ENCODE results near the gene KLF3.

Gene KLF3

DNA sequence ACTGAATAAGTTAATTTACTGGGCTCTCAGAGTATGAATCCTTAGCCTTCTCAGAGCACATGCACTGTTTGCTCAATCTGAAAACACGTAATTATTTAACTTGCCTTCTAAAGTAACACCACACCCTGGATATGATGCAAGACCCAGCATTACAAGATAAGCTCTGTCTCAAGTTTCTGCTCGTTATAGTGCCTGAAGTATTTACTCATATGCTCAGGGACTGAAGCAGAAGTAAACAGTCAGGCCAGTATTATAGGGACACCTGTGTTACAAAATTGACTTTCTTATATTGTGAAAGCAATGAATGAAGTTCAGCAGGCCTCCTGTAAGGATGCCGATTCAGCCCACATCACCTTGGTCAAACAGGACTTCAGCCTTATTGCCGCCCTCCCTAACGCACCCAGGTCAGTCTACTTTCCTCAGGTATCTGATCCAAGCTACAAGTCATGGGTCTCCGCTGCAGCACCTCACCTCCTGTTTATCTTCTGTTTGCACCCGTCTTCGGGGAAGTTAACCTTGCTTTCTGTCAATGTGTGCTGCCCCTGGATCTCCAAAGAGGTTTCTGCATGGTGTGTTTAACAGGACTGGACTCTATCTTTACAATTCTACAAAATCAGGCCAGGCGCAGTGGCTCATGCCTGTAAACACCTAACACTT is 42.8 kb upstream of the KLF3 start (continued):
- TF ChIP-seq ZBTB8A (tag by site-specific recombination; IDR thresholded peaks at IDR 0.05), result peak; percentile 42
- no peak for TF ChIP-seq ZNF239 (tag by site-specific recombination; IDR thresholded peaks at IDR 0.05)
- TF ChIP-seq, protein P1, sequence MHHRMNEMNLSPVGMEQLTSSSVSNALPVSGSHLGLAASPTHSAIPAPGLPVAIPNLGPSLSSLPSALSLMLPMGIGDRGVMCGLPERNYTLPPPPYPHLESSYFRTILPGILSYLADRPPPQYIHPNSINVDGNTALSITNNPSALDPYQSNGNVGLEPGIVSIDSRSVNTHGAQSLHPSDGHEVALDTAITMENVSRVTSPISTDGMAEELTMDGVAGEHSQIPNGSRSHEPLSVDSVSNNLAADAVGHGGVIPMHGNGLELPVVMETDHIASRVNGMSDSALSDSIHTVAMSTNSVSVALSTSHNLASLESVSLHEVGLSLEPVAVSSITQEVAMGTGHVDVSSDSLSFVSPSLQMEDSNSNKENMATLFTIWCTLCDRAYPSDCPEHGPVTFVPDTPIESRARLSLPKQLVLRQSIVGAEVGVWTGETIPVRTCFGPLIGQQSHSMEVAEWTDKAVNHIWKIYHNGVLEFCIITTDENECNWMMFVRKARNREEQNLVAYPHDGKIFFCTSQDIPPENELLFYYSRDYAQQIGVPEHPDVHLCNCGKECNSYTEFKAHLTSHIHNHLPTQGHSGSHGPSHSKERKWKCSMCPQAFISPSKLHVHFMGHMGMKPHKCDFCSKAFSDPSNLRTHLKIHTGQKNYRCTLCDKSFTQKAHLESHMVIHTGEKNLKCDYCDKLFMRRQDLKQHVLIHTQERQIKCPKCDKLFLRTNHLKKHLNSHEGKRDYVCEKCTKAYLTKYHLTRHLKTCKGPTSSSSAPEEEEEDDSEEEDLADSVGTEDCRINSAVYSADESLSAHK (tag by site-specific recombination; IDR thresholded peaks at IDR 0.05), result 0 out of 2 replicates have a peak, but pooled peaks have one; percentile 34
- no peak for TF ChIP-seq MYNN (tag by site-specific recombination; IDR thresholded peaks at IDR 0.05; ENCODE audit: borderline replicate concordance)
- TF ChIP-seq ZBTB21 (tag by site-specific recombination; IDR thresholded peaks at IDR 0.05), result no peak; the same call in 1 of the 2 replicates
- TF ChIP-seq ZNF23 (tag by site-specific recombination; IDR thresholded peaks at IDR 0.05; ENCODE audit: borderline replicate concordance), result no peak
- TF ChIP-seq ZNF169 (tag by site-specific recombination; IDR thresholded peaks at IDR 0.05), result no peak
- TF ChIP-seq, protein P2, sequence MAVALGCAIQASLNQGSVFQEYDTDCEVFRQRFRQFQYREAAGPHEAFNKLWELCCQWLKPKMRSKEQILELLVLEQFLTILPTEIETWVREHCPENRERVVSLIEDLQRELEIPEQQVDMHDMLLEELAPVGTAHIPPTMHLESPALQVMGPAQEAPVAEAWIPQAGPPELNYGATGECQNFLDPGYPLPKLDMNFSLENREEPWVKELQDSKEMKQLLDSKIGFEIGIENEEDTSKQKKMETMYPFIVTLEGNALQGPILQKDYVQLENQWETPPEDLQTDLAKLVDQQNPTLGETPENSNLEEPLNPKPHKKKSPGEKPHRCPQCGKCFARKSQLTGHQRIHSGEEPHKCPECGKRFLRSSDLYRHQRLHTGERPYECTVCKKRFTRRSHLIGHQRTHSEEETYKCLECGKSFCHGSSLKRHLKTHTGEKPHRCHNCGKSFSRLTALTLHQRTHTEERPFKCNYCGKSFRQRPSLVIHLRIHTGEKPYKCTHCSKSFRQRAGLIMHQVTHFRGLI (tag by site-specific recombination; IDR thresholded peaks at IDR 0.05), result no peak
- TF ChIP-seq, protein P3, sequence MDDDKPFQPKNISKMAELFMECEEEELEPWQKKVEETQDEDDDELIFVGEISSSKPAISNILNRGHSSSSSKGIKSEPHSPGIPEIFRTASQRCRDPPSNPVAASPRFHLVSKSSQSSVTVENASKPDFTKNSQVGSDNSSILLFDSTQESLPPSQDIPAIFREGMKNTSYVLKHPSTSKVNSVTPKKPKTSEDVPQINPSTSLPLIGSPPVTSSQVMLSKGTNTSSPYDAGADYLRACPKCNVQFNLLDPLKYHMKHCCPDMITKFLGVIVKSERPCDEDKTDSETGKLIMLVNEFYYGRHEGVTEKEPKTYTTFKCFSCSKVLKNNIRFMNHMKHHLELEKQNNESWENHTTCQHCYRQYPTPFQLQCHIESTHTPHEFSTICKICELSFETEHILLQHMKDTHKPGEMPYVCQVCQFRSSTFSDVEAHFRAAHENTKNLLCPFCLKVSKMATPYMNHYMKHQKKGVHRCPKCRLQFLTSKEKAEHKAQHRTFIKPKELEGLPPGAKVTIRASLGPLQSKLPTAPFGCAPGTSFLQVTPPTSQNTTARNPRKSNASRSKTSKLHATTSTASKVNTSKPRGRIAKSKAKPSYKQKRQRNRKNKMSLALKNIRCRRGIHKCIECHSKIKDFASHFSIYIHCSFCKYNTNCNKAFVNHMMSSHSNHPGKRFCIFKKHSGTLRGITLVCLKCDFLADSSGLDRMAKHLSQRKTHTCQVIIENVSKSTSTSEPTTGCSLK (tag by site-specific recombination; IDR thresholded peaks at IDR 0.05), result no peak
- no peak for TF ChIP-seq ZNF549 (tag by site-specific recombination; IDR thresholded peaks at IDR 0.05)
- TF ChIP-seq ZNF2 (tag by site-specific recombination; IDR thresholded peaks at IDR 0.05), result no peak
- TF ChIP-seq KLF1 (tag by site-specific recombination; IDR thresholded peaks at IDR 0.05), result peak; percentile 89
- TF ChIP-seq ZNF404 (tag by site-specific recombination; IDR thresholded peaks at IDR 0.05), result no peak
- no peak for TF ChIP-seq SCRT2 (tag by site-specific recombination; IDR thresholded peaks at IDR 0.05)
- no peak for TF ChIP-seq ZNF548 (tag by site-specific recombination; IDR thresholded peaks at IDR 0.05)
- no peak for TF ChIP-seq ZNF571 (tag by site-specific recombination; IDR thresholded peaks at IDR 0.05)
- TF ChIP-seq, protein P4, sequence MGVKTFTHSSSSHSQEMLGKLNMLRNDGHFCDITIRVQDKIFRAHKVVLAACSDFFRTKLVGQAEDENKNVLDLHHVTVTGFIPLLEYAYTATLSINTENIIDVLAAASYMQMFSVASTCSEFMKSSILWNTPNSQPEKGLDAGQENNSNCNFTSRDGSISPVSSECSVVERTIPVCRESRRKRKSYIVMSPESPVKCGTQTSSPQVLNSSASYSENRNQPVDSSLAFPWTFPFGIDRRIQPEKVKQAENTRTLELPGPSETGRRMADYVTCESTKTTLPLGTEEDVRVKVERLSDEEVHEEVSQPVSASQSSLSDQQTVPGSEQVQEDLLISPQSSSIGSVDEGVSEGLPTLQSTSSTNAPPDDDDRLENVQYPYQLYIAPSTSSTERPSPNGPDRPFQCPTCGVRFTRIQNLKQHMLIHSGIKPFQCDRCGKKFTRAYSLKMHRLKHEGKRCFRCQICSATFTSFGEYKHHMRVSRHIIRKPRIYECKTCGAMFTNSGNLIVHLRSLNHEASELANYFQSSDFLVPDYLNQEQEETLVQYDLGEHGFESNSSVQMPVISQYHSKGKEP (tag by site-specific recombination; IDR thresholded peaks at IDR 0.05), result peak; percentile 64
- TF ChIP-seq ZNF510 (tag by site-specific recombination; IDR thresholded peaks at IDR 0.05; ENCODE audit: insufficient replicate concordance), result no peak
- TF ChIP-seq, protein P5, sequence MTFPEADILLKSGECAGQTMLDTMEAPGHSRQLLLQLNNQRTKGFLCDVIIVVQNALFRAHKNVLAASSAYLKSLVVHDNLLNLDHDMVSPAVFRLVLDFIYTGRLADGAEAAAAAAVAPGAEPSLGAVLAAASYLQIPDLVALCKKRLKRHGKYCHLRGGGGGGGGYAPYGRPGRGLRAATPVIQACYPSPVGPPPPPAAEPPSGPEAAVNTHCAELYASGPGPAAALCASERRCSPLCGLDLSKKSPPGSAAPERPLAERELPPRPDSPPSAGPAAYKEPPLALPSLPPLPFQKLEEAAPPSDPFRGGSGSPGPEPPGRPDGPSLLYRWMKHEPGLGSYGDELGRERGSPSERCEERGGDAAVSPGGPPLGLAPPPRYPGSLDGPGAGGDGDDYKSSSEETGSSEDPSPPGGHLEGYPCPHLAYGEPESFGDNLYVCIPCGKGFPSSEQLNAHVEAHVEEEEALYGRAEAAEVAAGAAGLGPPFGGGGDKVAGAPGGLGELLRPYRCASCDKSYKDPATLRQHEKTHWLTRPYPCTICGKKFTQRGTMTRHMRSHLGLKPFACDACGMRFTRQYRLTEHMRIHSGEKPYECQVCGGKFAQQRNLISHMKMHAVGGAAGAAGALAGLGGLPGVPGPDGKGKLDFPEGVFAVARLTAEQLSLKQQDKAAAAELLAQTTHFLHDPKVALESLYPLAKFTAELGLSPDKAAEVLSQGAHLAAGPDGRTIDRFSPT (tag by site-specific recombination; IDR thresholded peaks at IDR 0.05), result no peak
- TF ChIP-seq ZNF677 (tag by site-specific recombination; IDR thresholded peaks at IDR 0.05), result no peak
- TF ChIP-seq ZNF600 (tag by site-specific recombination; IDR thresholded peaks at IDR 0.05), result no peak
- no peak for TF ChIP-seq SETDB1 (IDR thresholded peaks at IDR 0.05; ENCODE audit: insufficient read length, low read length)
- TF ChIP-seq, protein P6, sequence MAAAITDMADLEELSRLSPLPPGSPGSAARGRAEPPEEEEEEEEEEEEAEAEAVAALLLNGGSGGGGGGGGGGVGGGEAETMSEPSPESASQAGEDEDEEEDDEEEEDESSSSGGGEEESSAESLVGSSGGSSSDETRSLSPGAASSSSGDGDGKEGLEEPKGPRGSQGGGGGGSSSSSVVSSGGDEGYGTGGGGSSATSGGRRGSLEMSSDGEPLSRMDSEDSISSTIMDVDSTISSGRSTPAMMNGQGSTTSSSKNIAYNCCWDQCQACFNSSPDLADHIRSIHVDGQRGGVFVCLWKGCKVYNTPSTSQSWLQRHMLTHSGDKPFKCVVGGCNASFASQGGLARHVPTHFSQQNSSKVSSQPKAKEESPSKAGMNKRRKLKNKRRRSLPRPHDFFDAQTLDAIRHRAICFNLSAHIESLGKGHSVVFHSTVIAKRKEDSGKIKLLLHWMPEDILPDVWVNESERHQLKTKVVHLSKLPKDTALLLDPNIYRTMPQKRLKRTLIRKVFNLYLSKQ (tag by site-specific recombination; IDR thresholded peaks at IDR 0.05; ENCODE audit: borderline replicate concordance), result no peak
- no peak for TF ChIP-seq ZNF610 (tag by site-specific recombination; IDR thresholded peaks at IDR 0.05; ENCODE audit: borderline replicate concordance)
- peak; percentile 90 for TF ChIP-seq ZEB2 (tag by site-specific recombination; IDR thresholded peaks at IDR 0.05)
- TF ChIP-seq ZNF223 (tag by site-specific recombination; IDR thresholded peaks at IDR 0.05), result no peak
- TF ChIP-seq EGR2 (tag by site-specific recombination; IDR thresholded peaks at IDR 0.05; ENCODE audit: low read depth), result no peak
- no peak for TF ChIP-seq ZNF514 (tag by site-specific recombination; IDR thresholded peaks at IDR 0.05)
- TF ChIP-seq ZNF791 (tag by site-specific recombination; IDR thresholded peaks at IDR 0.05), result no peak
